Measurements from ENCODE around the gene B3GNT2. TPM values are rescaled to one million over a fixed set of nuclear protein-coding genes. Genes with fewer than 3 reads are reported as not detected.

The B3GNT2 gene
- total and polyA plus RNA-seq, 2 of the 4 experiments (the other 2 are of a cell fraction) = 5.0 to 11.1 TPM

GRCh38 chr2:62163834-62164233 lies 32.1 kb upstream of the B3GNT2 start:
- TF ChIP-seq CEBPB (IDR thresholded peaks at IDR 0.05; ENCODE audit: low read depth, low read length) = no peak
- TF ChIP-seq USF2 (IDR thresholded peaks at IDR 0.05; ENCODE audit: low read depth, low read length) = no peak
- TF ChIP-seq RAD21 (IDR thresholded peaks at IDR 0.05; ENCODE audit: low read length) = no peak
- TF ChIP-seq CHD1 (IDR thresholded peaks at IDR 0.05; ENCODE audit: low read depth, low read length) = no peak
- TF ChIP-seq NFE2L2 (IDR thresholded peaks at IDR 0.05; ENCODE audit: low read depth, low read length) = no peak
- no peak for TF ChIP-seq CTCF (conservative IDR thresholded peaks at IDR 0.05; ENCODE audit: low read depth, low read length)
- TF ChIP-seq FOS (IDR thresholded peaks at IDR 0.05; ENCODE audit: low read depth, low read length) = no peak
- TF ChIP-seq POLR2A (IDR thresholded peaks at IDR 0.05; ENCODE audit: low read depth, low read length) = no peak
- in situ Hi-C loops (cut with MboI; ENCODE audit: low sequenced_read_pairs) = no loop called here
- H2AK9ac ChIP-seq (replicated peaks; ENCODE audit: low read depth, low read length, poor library complexity) = no peak overlapping the region
- ChIA-PET CTCF (no interaction called here), POLR2A (ENCODE audit: unreplicated experiment) (no interaction called here)
- H3K4ac ChIP-seq (ENCODE audit: low read depth, low read length) = no peak overlapping the region
- H2BK20ac ChIP-seq (ENCODE audit: low read depth, low read length) = no peak overlapping the region
- H3K4me3 ChIP-seq (ENCODE audit: insufficient read depth, low read depth, low read length) = no peak overlapping the region
- no peak for DNase-seq
- H2BK15ac ChIP-seq (ENCODE audit: low read depth, low read length) = no peak overlapping the region
- H4K5ac ChIP-seq (ENCODE audit: low read depth, low read length) = no peak overlapping the region
- no peak overlapping the region for H4K8ac ChIP-seq (ENCODE audit: low read depth in 2 of 2, low read length in 2 of 2)
- H3K4me2 ChIP-seq (ENCODE audit: low read depth, low read length) = no peak overlapping the region
- BruUV-seq (replicated peaks) = no TSS peak
- no peaks in the 10 kb centered on the region for H4K20me1 ChIP-seq (ENCODE audit: insufficient read depth, low read length)
- H3K9ac ChIP-seq (ENCODE audit: low read depth, low read length) = no peak overlapping the region
- intact Hi-C loops (cut with micrococcal nuclease) = no loop called here
- H3K18ac ChIP-seq (ENCODE audit: low read depth, low read length) = no peak overlapping the region
- no peaks in the 10 kb centered on the region for H3K79me1 ChIP-seq (ENCODE audit: low read depth in 1 of 2, low read length in 2 of 2)
- H3K36me3 ChIP-seq (ENCODE audit: control insufficient read depth, insufficient read depth, low read length) = no peaks in the 10 kb centered on the region
- dilution Hi-C loops (cut with HindIII; ENCODE audit: low sequenced_read_pairs, unreplicated experiment) = no loop called here
- no peaks in the 10 kb centered on the region; the same call in 1 of the 2 replicates for H3K9me1 ChIP-seq (ENCODE audit: insufficient read depth, low read length)
- H3K56ac ChIP-seq (ENCODE audit: extremely low read depth, insufficient read depth, low read length) = no peak overlapping the region
- H3K4me1 ChIP-seq (ENCODE audit: control insufficient read depth, insufficient read depth, low read length) = no peaks in the 10 kb centered on the region
- H2BK120ac ChIP-seq (ENCODE audit: low read depth, low read length) = no peak overlapping the region
- no peak overlapping the region for H2AK5ac ChIP-seq (ENCODE audit: low read depth, low read length)
- no peak overlapping the region for H3K23ac ChIP-seq (ENCODE audit: low read depth, low read length)
- H3K27me3 ChIP-seq (ENCODE audit: control insufficient read depth, insufficient read depth, low read length) = no peaks in the 10 kb centered on the region
- no CpG with 5 or more reads among the region's 2 CpGs for WGBS, 2 experiments (ENCODE audit: extremely low coverage in 2 of 2, insufficient read length in 1 of 2)
- H3K14ac ChIP-seq (replicated peaks; ENCODE audit: low read depth, low read length) = no peak overlapping the region
- H2BK5ac ChIP-seq (ENCODE audit: low read depth, low read length, poor library complexity, severe bottlenecking) = no peak overlapping the region
- no peak for ATAC-seq (ENCODE audit: low read depth)
- no peak overlapping the region for H2AFZ ChIP-seq (replicated peaks; ENCODE audit: low read length, poor library complexity)
- no peak overlapping the region for H3K27ac ChIP-seq (ENCODE audit: insufficient read depth, low read length)
- H4K91ac ChIP-seq (ENCODE audit: insufficient read depth, low read depth, low read length) = no peak overlapping the region
- no peaks in the 10 kb centered on the region for H3K9me3 ChIP-seq (ENCODE audit: control insufficient read depth, insufficient read depth, low read length)
